NCI-H345 treated with DMSO at 0.1 percent for 48 hours (cell line): ENCODE results near the gene PAQR5.

Experiments used
- DNase-seq: peaks from one replicate; lab custom pipeline; 2025; ENCODE audit not compliant: unreplicated experiment; lab: John Stamatoyannopoulos, UW

Gene PAQR5

DNA sequence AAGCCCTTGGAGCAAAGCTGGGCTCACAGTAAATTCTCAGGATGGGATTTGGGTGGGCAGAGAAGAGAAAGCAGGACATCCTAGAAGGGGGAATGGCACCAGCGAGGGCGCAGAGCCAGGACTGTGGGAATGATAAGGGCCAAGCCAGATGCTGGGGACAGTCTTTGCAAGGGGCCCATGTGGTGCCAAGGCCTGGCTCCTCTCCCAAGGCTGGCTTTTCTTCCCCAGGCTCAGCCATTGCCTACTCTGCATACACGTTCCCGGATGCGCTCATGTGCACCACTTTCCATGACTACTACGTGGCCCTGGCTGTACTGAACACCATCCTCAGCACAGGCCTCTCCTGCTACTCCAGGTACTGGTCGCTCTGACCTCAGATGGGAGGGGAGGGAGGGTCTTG is 90.7 kb downstream of the PAQR5 start:
- DNase-seq = no peak

GRCh38 chr15:69390575-69390974 is 91.9 kb downstream of the PAQR5 start:
- DNase-seq = no peak

DNA sequence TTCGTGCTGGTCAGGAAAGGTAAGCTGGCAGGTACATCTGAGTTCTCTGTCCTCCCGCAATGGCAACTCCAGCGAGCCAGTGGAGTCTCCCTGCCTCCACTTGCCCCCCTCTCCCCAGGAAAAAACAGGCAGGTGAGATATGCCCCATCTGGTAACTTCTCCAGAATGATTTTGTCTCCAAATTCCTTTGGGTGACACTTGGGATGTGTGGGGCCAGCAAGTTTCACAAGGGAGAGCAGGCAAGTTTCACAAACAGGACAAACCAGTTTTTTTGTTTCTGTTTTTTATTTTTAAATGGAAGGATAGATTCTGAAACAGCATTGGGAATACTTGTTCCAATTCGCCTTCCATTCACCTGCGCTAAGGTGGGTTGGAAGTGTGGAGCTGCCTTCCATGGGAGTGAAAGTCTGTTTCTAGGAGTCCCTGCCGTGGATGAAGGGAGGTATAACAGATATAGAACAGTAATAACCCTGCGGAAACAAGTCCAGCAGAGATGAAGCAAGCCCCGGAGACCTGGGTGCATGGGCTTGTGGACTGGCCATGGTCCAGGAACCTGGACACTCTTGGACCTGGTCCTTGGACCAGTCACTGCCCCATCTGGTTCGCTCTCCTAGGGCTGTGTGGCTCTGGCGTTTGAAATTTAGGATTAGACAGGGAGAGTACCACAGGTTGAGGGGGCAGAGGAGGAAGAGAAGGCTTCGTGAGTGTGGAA is 92.5 kb downstream of the PAQR5 start:
- no peak for DNase-seq

GRCh38 chr15:69392352-69392751 is 93.6 kb downstream of the PAQR5 start:
- no peak for DNase-seq

GRCh38 chr15:69393831-69394491 is 95.2 kb downstream of the PAQR5 start:
- DNase-seq = no peak

DNA sequence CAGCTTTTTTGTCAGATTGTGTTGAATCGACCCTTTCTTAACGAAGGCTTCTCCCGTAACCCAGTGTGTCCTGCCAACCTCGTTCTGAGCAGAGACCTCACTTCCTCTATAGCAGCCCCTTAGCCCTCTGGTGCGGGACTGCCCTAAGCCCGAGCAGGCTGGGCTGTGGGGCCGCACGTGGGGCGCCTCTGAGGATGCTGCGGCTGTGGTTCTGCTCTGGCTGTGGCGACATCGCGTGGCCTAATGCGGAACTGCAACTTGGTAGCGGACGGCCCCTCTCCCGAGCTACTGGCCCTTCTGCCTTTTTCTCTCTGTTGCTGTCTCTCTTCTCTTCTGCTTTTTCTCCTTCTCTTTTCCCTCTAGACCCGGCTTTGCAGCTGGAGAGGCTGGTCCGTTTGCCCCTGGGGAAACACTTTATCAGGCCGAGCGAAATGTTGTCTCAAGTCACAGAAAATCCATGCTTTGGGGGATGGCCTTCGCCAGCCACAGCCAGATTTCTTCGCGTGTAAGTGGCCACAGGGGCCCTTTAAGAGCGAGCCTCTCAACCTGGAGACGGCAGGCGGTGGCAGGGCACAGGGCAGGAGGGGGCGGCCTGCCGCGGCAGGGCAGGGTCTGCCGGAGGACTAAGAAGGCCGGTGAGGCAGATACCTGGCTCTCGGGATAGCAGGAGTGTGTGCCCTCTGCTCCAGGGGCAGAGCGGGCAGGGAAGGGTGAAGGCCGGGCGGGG is 96.0 kb downstream of the PAQR5 start:
- no peak for DNase-seq

DNA sequence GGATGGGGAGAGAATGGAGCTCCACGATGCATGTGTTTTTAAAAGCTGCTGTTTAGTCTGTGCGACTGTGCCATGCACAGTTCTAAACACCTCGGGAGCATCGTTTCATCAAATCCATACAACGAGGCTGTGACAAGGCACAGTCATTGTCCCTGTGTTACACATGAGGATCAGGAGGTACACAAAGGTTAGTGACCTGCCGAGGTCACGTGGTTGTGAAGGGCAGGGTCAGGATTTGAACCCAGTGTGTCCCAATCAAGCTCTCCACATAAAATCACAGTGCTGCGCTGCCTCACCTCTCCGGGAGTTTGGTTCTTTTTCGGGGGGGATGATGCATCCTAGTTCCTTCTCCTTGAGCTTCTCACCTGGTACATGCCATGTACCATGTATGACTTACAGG is 96.7 kb downstream of the PAQR5 start:
- DNase-seq = no peak

DNA sequence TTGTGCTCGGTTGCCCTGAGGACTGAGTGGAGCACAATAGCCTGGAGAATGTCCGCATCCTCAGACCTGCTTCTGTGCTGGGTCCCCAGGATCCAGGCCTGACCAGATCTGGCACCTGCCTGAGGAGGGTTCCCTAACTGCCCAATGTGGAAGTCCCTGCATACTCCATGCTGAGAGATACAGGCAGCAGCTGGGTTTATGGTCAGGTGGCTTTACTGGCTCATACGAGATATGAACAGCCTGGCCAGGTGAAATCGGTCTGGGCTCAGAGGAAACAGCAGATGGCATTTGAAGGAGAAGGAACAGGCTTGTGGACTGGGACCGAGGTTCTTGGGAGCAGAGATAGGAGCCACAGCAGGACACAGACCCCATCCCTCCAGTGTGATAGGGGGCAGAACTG is 97.3 kb downstream of the PAQR5 start:
- no peak for DNase-seq

GRCh38 chr15:69398491-69398891 is 99.8 kb downstream of the PAQR5 start:
- DNase-seq = no peak

DNA sequence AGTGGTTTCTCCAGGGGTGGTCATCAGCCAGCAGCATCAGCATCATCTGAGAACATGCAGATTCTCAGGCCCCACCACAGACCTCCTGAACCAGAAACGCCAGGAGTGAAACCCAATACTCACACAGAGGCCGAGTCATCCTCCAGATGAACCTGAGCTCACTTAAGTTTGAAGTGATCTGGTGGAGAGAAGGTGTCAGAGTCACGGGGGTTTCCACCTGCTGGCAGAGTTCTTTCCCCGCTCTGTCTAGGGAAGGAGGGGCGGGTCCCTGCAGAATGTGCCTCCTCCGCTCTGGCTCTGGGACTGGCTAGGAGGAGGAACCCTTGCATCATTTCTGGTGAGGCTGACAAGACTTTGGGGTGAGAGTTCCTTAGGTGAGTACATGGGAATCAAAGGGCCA is 102.1 kb downstream of the PAQR5 start:
- no peak for DNase-seq

- DNase-seq = no peak
These were observed 104.1 kb downstream of the PAQR5 start for GRCh38 chr15:69402816-69403215.

DNA sequence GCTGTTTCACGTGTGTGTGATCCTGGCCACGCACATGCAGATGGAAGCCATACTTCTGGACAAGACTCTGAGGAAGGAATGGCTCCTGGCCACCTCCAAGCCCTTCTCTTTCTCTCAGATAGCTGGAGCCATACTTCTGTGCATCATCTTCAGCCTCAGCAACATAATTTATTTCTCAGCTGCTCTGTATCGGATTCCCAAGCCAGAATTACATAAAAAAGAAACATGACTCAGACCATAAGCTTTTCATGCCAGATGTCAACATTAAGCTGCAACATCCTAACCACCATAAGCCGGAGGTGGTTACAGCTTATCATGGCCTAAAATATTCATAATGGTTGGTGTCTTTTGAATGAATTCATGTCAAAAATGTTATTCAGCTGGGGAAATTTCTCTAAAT is 104.9 kb downstream of the PAQR5 start:
- no peak for DNase-seq

DNA sequence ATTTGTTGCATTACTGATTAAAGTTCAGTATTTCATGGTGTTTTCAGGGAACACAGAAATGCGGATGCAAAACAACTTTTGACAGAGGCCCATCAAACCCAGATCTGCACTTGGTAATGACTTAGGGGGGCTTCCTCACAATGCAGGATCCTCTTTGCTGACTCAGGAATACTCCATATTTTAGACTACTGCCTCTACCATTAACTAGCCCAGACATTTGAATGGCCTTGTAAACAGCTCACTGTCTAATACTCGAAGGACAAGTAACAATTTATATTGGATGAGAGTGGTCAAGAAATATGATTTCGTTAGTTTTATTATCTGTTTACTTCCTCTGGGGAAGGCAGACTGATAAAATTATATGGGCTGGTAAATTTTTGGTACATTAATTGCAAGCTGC is 106.4 kb downstream of the PAQR5 start:
- no peak for DNase-seq

GRCh38 chr15:69407719-69408400 is 109.1 kb downstream of the PAQR5 start:
- DNase-seq = no peak

- no peak for DNase-seq
These were observed 110.1 kb downstream of the PAQR5 start for GRCh38 chr15:69408841-69409240.

GRCh38 chr15:69410248-69410874 is 111.6 kb downstream of the PAQR5 start:
- DNase-seq = no peak

- no peak for DNase-seq
These were observed 113.6 kb downstream of the PAQR5 start for GRCh38 chr15:69412274-69412673.

DNA sequence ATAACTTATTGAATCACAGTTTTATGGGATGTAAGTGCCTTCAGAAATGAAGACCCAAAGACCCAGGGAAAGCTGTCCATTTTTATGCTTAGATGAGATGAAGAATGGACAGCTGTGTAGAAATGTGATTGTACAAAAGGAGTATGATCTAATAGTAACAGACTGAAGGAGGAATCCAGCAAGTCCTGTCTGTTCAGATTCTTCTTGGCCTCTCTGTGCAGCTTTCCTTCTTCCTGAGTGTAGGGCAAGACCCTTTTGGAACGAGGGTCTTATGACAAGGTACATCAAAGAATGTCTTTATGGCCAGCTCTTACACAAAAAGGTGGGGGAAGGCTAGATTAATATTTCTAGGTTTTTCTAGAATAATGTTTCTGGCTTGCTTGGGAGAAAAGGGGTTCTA is 114.0 kb downstream of the PAQR5 start:
- no peak for DNase-seq

DNA sequence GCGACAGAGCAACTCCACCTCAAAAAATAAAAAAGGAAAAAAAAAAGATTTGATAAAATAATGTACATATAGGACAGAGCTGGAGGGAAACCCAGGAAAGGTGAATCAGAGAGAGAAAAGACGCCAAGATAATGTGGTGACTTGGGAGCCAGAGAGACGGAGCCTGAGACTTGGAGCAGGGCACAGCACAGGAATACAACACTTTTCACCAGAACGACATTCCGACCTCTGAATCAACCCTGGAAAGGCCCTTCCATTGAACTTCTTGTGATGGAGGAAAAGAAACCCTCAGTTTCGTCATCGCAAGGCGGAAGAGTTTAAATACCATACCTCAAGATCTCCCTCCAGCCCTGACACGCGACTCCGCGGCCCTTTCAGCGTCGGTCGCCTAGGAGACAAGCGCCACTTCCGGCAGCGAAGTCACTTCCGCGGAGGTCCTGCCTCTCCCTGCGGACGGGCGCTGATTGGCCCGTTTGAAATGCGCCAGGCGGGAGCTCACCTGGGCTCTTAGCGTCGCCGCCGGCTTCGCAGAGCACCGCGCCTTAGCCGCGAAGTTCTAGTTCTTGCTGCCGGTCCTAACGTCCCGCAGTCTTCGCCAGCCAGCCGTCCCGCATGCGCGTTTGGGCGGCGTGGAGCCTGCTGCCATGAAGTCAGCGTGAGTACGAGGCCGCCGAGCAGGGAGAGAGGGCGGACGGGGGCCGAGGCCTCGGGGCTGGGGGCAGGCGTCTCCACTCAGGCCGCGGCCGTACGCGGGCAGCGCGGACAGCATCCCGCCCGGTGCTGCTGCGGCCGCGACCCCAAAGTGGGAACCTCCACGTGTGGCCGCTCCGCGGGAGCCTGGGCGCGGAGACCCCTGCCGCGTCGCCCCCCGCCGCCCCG is 115.3 kb downstream of the PAQR5 start, which contains the start of gene KIF23:
KIF23 (plus strand) TSS at position 528 of the 879 bp plus-strand sequence; CDS start at position 645, 117 bp downstream.
- peak; percentile 61 for DNase-seq

- no peak for DNase-seq
These were observed 116.0 kb downstream of the PAQR5 start for GRCh38 chr15:69414701-69415167.
